Measurements from ENCODE around the gene MESP1.
"Not testable (repeated sequence)": the region's sequence is repeated elsewhere in the genome, so short reads cannot be mapped to it uniquely, and the experiment has no call there.

MESP1 gene

GRCh38 chr15:89794627-89795241, 43.7 kb upstream of the MESP1 start:
- TF ChIP-seq CTCF (IDR thresholded peaks at IDR 0.05; ENCODE audit: borderline replicate concordance, insufficient read depth, low read depth, low read length) = no peak
- no peak overlapping the region for H3K4me3 ChIP-seq (ENCODE audit: low read depth, low read length)

- no peak overlapping the region for H3K4me3 ChIP-seq (ENCODE audit: low read depth, low read length)
- no peak for TF ChIP-seq CTCF (IDR thresholded peaks at IDR 0.05; ENCODE audit: borderline replicate concordance, insufficient read depth, low read depth, low read length)
These were observed 41.2 kb upstream of the MESP1 start for GRCh38 chr15:89792106-89792805.

- H3K4me3 ChIP-seq (ENCODE audit: low read depth, low read length) = no peak overlapping the region
- TF ChIP-seq CTCF (IDR thresholded peaks at IDR 0.05; ENCODE audit: borderline replicate concordance, insufficient read depth, low read depth, low read length) = no peak
These were observed 39.6 kb upstream of the MESP1 start for GRCh38 chr15:89790661-89791060.

DNA sequence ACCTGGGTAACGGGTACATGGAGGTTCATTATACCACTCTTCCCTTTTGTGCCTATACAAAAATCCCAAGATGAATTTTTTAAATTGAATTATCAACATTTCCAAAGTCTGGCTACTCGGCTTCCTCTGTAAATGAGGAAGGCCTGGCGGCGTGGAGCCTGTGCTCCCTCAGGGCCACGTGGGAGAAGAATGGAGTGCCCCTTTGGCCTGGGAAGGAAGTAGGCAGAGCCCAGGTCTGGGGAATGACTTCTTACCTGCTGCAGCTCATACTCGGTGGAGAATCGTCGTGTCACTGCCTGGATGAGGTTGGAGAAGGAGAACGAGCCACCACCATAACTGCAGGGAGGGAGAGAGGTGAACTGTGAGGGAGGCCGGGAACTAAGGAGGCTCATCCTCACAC, 39.2 kb upstream of the MESP1 start:
- H3K4me3 ChIP-seq (ENCODE audit: low read depth, low read length) = no peak overlapping the region
- no peak for TF ChIP-seq CTCF (IDR thresholded peaks at IDR 0.05; ENCODE audit: borderline replicate concordance, insufficient read depth, low read depth, low read length)

GRCh38 chr15:89788585-89788984, 37.5 kb upstream of the MESP1 start:
- H3K4me3 ChIP-seq (ENCODE audit: low read depth, low read length) = not testable (repeated sequence)

- no peak overlapping the region for H3K4me3 ChIP-seq (ENCODE audit: low read depth, low read length)
- no peak for TF ChIP-seq CTCF (IDR thresholded peaks at IDR 0.05; ENCODE audit: borderline replicate concordance, insufficient read depth, low read depth, low read length)
These were observed 36.9 kb upstream of the MESP1 start for GRCh38 chr15:89787944-89788343.

DNA sequence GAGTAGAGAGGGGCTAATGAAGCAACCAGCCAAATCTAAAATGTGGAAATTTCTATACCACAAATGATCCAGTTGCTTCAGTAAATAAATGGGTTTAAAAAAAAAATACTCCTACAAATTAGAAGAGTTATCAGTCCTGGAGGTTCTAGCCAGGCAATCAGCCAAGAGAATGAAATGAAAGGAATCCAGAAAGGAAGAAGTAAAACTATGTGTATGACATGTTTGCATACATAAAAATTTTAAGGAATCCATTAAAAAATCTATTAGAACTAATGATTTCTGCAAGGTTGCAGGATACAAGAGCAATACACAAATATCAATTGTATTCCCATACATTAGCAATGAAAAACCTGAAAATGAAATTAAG, 34.7 kb upstream of the MESP1 start:
- no peak overlapping the region for H3K4me3 ChIP-seq (ENCODE audit: low read depth, low read length)
- no peak for TF ChIP-seq CTCF (IDR thresholded peaks at IDR 0.05; ENCODE audit: borderline replicate concordance, insufficient read depth, low read depth, low read length)
